Brain microvascular endothelial cell (primary cell): ENCODE data around the gene NOSIP.

Experiments
- DNase-seq: peaks from one replicate; pipeline ENCODE4 v3.0.0-alpha.2; 2020
- H3K27ac ChIP-seq: fragments of 250-450 bp; sonication (Bioruptor Pico); 2 replicates; pipeline ENCODE4 v1.5.1; 2020; ENCODE audit warnings: mild to moderate bottlenecking, moderate library complexity
- H3K27me3 ChIP-seq: fragments of 250-450 bp; sonication (Bioruptor Pico); replicated peaks from 2 replicates; pipeline ENCODE4 v1.5.1; 2020; ENCODE audit warnings: mild to moderate bottlenecking
- H3K36me3 ChIP-seq: fragments of 250-450 bp; sonication (Bioruptor Pico); replicated peaks from 2 replicates; pipeline ENCODE4 v1.5.1; 2020; ENCODE audit warnings: mild to moderate bottlenecking
- H3K4me3 ChIP-seq: 2 replicates; pipeline ENCODE4 v1.5.1; 2011; ENCODE audit warnings: low read depth, mild to moderate bottlenecking, control low read depth, low read length, moderate library complexity
- CTCF ChIP-seq: IDR thresholded peaks from 2 replicates; pipeline ENCODE4 v1.5.1; 2011; ENCODE audit warnings: low read depth, mild to moderate bottlenecking, moderate library complexity, low read length, control low read depth, inconsistent platforms; ENCODE audit errors: missing control alignments
- in situ Hi-C: cut with HindIII; loops from 2 replicates; pipeline ENCODE4 v1.10.0; 2017; ENCODE audit warnings: low sequenced_read_pairs, low pct_ligation_motif_present

Gene NOSIP

GRCh38 chr19:49592486-49593232 is 12.3 kb upstream of the NOSIP start:
- peaks cover 36% of the 10 kb centered on the region for H3K36me3 ChIP-seq
- TF ChIP-seq CTCF = no peak
- DNase-seq = no peak
- H3K27me3 ChIP-seq = no peaks in the 10 kb centered on the region
- in situ Hi-C loops = no loop called here
- H3K4me3 ChIP-seq = peak overlapping the region; percentile 85
- H3K27ac ChIP-seq = peak overlapping the region; percentile 1

- Histone ChIP-seq H3K27ac (peak overlapping the region; percentile 28), H3K36me3 (peaks cover 28% of the 10 kb centered on the region), H3K27me3 (no peaks in the 10 kb centered on the region), H3K4me3 (peak overlapping the region; percentile 85)
- no peak for TF ChIP-seq CTCF
- DNase-seq = peak; percentile 19
- in situ Hi-C loops = no loop called here
Measured at GRCh38 chr19:49591731-49592485, 11.6 kb upstream of the NOSIP start.

GRCh38 chr19:49590971-49591730 is 10.8 kb upstream of the NOSIP start, which contains the start of gene PRR12:
Gene PRR12 (plus strand): TSS chr19:49591182. CDS start chr19:49591655, 473 bp downstream.
- Histone ChIP-seq H3K4me3 (peak within 1 kb of the TSS; percentile 85), H3K27ac (peak within 1 kb of the TSS; percentile 70), H3K36me3 (peaks cover 22% of the 10 kb centered on the region), H3K27me3 (no peaks in the 10 kb centered on the region)
- in situ Hi-C loops = no loop called here
- DNase-seq = peak; percentile 39
- no peak for TF ChIP-seq CTCF

DNA sequence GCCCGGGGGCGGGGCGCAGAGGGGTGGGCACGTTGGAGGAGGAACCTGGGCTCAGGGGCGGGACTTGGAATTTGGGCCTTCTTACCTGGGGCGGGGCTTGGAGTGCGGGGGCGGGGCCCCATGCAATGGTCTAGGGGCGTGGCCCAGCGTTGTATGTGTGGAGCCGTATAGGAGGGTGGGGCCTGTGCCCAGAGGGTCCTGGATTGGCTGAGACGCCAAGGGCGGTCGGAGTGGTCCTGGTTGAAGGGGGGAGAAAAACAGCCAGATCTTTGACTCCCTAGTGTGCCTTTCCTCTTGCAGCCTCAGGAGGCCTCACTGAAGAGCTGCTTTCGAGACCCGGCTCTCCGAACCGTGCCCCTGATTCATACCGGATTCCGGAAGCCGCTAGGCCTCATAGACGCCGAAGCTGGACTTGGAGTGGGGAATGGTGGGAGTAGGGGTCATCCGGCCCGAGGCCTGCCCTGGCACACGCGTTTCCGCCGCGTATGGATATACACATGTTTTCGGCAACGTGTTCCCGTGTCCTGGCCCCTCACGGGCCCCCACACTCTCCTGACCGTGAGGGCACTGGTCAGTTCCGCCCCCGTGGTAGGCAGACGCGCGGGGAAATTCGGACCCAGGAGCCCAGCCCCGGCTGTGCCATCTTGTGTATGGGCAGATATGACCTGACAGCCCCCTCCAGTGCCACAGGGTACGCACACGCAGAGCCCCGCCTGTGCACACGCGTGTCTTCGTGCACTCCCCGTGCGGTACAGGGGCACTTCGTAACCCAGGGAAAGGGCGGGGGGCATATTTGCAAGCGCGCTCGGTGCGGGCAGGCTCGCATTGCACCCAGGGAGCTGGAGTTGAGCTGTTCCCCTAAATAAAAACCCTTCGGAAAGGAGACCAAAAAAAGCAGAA is 10.0 kb upstream of the NOSIP start:
- Histone ChIP-seq H3K4me3 (peak overlapping the region; percentile 85), H3K36me3 (peaks cover 15% of the 10 kb centered on the region), H3K27me3 (no peaks in the 10 kb centered on the region), H3K27ac (peak overlapping the region; percentile 70)
- TF ChIP-seq CTCF = peak; percentile 29
- DNase-seq = peak; percentile 97
- in situ Hi-C loops = no loop called here

DNA sequence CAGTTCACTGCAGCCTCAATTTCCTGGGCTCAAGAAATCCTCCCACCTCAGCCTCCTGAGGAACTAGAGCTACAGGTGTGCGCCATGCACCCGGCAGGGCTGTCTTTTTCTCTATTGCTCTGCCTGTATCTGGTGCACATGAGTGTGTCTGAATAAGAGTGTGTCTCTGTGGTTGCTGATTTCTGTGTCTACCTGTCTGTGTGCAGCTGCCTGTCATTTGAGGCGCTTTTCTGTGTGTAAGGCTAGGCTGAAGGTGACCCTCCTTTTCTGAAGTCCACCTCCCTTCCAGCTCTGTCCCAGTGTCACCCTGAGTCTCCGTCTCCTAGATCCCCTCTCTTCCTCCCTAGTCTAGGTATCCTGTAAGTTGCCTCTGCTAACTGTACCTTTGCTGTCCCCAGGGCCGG is 9.1 kb upstream of the NOSIP start:
- in situ Hi-C loops = no loop called here
- TF ChIP-seq CTCF = no peak
- Histone ChIP-seq H3K27ac (no peak overlapping the region), H3K36me3 (peaks cover 11% of the 10 kb centered on the region), H3K27me3 (no peaks in the 10 kb centered on the region), H3K4me3 (no peak overlapping the region)
- DNase-seq = no peak
